ENCODE measurements around the gene DAZAP2. TPM values are rescaled to one million over a fixed set of nuclear protein-coding genes. Genes with fewer than 3 reads are reported as not detected.
"Not testable (repeated sequence)": the region's sequence is repeated elsewhere in the genome, so short reads cannot be mapped to it uniquely, and the experiment has no call there.

Gene DAZAP2
- polyA plus RNA-seq, 1 experiment, result 285 TPM

DNA sequence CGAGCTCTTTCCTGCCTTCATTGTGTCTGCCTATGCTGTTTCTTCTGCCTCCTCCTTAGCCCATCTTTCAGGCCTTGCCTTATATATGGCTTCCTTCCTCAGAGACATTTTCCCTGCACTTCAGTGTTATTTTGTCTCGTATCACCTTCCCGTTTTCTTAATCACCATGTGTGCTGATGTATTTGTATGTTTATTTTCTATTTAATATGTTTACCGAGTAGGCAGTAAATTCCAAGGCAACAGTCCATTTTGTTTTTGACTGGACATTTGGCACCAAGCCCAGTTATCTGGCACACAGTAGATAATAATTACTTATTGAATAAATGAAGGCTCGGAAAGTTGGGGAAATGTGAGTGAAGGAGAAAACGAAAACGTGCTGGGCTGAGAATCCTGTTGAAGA is 16.2 kb upstream of the DAZAP2 start:
- CTCF ChIA-PET, result no interaction called here
- TF ChIP-seq, protein P1, sequence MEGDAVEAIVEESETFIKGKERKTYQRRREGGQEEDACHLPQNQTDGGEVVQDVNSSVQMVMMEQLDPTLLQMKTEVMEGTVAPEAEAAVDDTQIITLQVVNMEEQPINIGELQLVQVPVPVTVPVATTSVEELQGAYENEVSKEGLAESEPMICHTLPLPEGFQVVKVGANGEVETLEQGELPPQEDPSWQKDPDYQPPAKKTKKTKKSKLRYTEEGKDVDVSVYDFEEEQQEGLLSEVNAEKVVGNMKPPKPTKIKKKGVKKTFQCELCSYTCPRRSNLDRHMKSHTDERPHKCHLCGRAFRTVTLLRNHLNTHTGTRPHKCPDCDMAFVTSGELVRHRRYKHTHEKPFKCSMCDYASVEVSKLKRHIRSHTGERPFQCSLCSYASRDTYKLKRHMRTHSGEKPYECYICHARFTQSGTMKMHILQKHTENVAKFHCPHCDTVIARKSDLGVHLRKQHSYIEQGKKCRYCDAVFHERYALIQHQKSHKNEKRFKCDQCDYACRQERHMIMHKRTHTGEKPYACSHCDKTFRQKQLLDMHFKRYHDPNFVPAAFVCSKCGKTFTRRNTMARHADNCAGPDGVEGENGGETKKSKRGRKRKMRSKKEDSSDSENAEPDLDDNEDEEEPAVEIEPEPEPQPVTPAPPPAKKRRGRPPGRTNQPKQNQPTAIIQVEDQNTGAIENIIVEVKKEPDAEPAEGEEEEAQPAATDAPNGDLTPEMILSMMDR (IDR thresholded peaks at IDR 0.05; ENCODE audit: low read depth, low read length), result no peak

GRCh38 chr12:51224625-51225024 is 14.0 kb upstream of the DAZAP2 start:
- TF ChIP-seq, protein P1 (IDR thresholded peaks at IDR 0.05; ENCODE audit: low read depth, low read length), result no peak
- DNase-seq (ENCODE audit: low read depth, low spot score), result no peak
- CTCF ChIA-PET, result no interaction called here
- Histone ChIP-seq H3K27ac (ENCODE audit: low read depth, low read length) (no peak overlapping the region), H3K27me3 (ENCODE audit: control insufficient read depth, insufficient read depth, low read length) (no peaks in the 10 kb centered on the region), H3K9me3 (ENCODE audit: control insufficient read depth, insufficient read depth, low read length) (no peaks in the 10 kb centered on the region), H3K4me3 (ENCODE audit: low read depth, low read length) (no peak overlapping the region)
- POLR2A ChIA-PET, result no interaction called here

More for the DNA sequence above, 16.2 kb upstream of the DAZAP2 start:
- Histone ChIP-seq H3K27ac (ENCODE audit: low read depth, low read length) (no peak overlapping the region), H3K4me3 (ENCODE audit: low read depth, low read length) (no peak overlapping the region), H3K9me3 (ENCODE audit: control insufficient read depth, insufficient read depth, low read length) (no peaks in the 10 kb centered on the region), H3K27me3 (ENCODE audit: control insufficient read depth, insufficient read depth, low read length) (no peaks in the 10 kb centered on the region)
- POLR2A ChIA-PET, result no interaction called here
- no peak for DNase-seq (ENCODE audit: low read depth, low spot score)

- TF ChIP-seq, protein P1 (IDR thresholded peaks at IDR 0.05; ENCODE audit: low read depth, low read length), result no peak
- POLR2A ChIA-PET, result no interaction called here
- Histone ChIP-seq H3K27me3 (ENCODE audit: control insufficient read depth, insufficient read depth, low read length) (no peaks in the 10 kb centered on the region), H3K4me3 (ENCODE audit: low read depth, low read length) (no peak overlapping the region), H3K9me3 (ENCODE audit: control insufficient read depth, insufficient read depth, low read length) (no peaks in the 10 kb centered on the region), H3K27ac (ENCODE audit: low read depth, low read length) (no peak overlapping the region)
- CTCF ChIA-PET, result no interaction called here
- DNase-seq (ENCODE audit: low read depth, low spot score), result no peak
These were observed 13.4 kb upstream of the DAZAP2 start for GRCh38 chr12:51225234-51225633.

- CTCF ChIA-PET, result no interaction called here
- Histone ChIP-seq H3K4me3 (ENCODE audit: low read depth, low read length) (no peak overlapping the region), H3K27ac (ENCODE audit: low read depth, low read length) (no peak overlapping the region), H3K9me3 (ENCODE audit: control insufficient read depth, insufficient read depth, low read length) (no peaks in the 10 kb centered on the region), H3K27me3 (ENCODE audit: control insufficient read depth, insufficient read depth, low read length) (no peaks in the 10 kb centered on the region)
- DNase-seq (ENCODE audit: low read depth, low spot score), result no peak
- POLR2A ChIA-PET, result no interaction called here
- TF ChIP-seq, protein P1 (IDR thresholded peaks at IDR 0.05; ENCODE audit: low read depth, low read length), result no peak
These were observed 12.9 kb upstream of the DAZAP2 start for GRCh38 chr12:51225771-51226170.

- H3K27ac ChIP-seq (ENCODE audit: low read depth, low read length); CTCF ChIA-PET; DNase-seq (ENCODE audit: low read depth, low spot score); H3K9me3 ChIP-seq (ENCODE audit: control insufficient read depth, insufficient read depth, low read length); H3K27me3 ChIP-seq (ENCODE audit: control insufficient read depth, insufficient read depth, low read length); H3K4me3 ChIP-seq (ENCODE audit: low read depth, low read length): not testable (repeated sequence)
- POLR2A ChIA-PET, result interaction anchor here (1.0 kb wide), 1 partner anchor 12 kb away, joined by 7 read pairs; the partner anchor contains the start of gene DAZAP2
These were observed 11.5 kb upstream of the DAZAP2 start for GRCh38 chr12:51227112-51227511.

DNA sequence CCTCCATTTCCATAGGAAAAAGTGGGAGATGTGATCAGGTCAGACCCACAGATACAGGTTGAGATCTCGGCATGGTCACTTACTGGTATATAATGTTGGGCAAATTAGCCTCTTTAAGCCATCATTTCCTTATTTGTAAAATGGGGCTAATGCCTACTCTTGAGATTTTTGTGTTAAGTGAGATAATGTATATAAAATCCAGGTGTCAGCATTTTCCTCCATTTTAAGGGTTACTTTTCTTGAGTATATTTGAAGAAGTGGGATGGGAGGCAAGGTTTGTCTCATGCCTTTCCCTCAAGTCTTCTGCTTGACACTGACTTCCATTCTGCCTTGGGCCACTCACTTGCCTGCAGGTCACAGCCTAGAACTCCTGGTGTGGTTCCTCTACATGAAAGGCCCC is 10.7 kb upstream of the DAZAP2 start:
- no peak overlapping the region for H3K27ac ChIP-seq (ENCODE audit: low read depth, low read length)
- POLR2A ChIA-PET, result no interaction called here
- H3K27me3 ChIP-seq (ENCODE audit: control insufficient read depth, insufficient read depth, low read length), result no peaks in the 10 kb centered on the region
- TF ChIP-seq, protein P1 (IDR thresholded peaks at IDR 0.05; ENCODE audit: low read depth, low read length), result no peak
- no peak for DNase-seq (ENCODE audit: low read depth, low spot score)
- no peak overlapping the region for H3K4me3 ChIP-seq (ENCODE audit: low read depth, low read length)
- H3K9me3 ChIP-seq (ENCODE audit: control insufficient read depth, insufficient read depth, low read length), result no peaks in the 10 kb centered on the region
- CTCF ChIA-PET, result no interaction called here
